Lower leg skin (tissue), 4 donors: ENCODE measurements around the gene PARD6B. TPM values are rescaled to one million over a fixed set of nuclear protein-coding genes. Genes with fewer than 3 reads are reported as not detected.

Experiments used
- DNase-seq, 2 donors: peaks; one replicate each; pipeline ENCODE4 v3.0.0-alpha.2; 2019; ENCODE audit warnings: low spot score in 2 of 2
- H3K4me3 ChIP-seq: fragments of 200-600 bp; sonication (generic); 2 replicates; pipeline ENCODE4 v1.5.1; 2017; ENCODE audit warnings: mild to moderate bottlenecking, low read depth; ENCODE audit not compliant: poor library complexity, severe bottlenecking
- POLR2A ChIP-seq, 2 donors: fragments of 450-650 bp; IDR thresholded peaks; one replicate each; pipeline ENCODE4 v1.6.1; 2016 to 2017; ENCODE audit warnings: antibody characterized with exemption in 2 of 2, mild to moderate bottlenecking in 1 of 2, moderate library complexity in 1 of 2
- WGBS, 2 donors: methylation state at CpG; one replicate each; pipeline ENCODE4 v1.1.5; 2018; 5-methylcytosine and 5-hydroxymethylcytosine counted together
- intact Hi-C: fragments of 100-400 bp; cut with DNase I; formaldehyde crosslinking; loops from one replicate; pipeline ENCODE4 v1.15.0; 2023; ENCODE audit warnings: low total_unique reads
- total RNA-seq, 4 donors: library from RNA; depleted of rRNA; stranded (reverse); fragments of >200 nt; gene quantifications; one replicate each; pipeline ENCODE4 v1.1.0, GENCODE V29; 2016
- TF ChIP-seq, protein P1 (sequence below), 3 donors: fragments of 450-650 bp; IDR thresholded peaks; one replicate each; pipeline ENCODE4 v1.5.1; 2016; ENCODE audit warnings: antibody characterized with exemption in 3 of 3, mild to moderate bottlenecking in 3 of 3, moderate library complexity in 2 of 3

The PARD6B gene
- total RNA-seq, 4 donors from 2014 or later: 10.5 to 11.8 (median 10.9) TPM

DNA sequence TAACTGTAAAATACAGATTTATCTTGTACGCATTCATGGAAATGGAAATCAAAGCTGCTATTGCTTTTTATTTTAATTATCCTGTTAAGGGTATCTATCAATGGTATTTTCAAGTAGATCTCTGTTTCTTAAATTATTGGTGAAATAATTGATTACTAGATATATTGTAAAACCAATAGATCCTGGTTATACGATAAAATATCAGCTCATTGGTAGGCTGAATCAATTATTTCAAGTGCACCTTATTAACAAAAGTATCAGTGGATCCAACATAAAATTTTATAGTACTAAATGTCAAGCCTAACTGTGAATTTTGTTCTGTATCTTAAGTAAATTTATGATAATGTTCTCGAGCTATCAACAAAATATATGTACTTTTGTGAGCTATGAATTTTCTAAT lies 21.8 kb downstream of the PARD6B start:
- intact Hi-C loops: no loop called here
- DNase-seq: no peak
- TF ChIP-seq, protein P1, sequence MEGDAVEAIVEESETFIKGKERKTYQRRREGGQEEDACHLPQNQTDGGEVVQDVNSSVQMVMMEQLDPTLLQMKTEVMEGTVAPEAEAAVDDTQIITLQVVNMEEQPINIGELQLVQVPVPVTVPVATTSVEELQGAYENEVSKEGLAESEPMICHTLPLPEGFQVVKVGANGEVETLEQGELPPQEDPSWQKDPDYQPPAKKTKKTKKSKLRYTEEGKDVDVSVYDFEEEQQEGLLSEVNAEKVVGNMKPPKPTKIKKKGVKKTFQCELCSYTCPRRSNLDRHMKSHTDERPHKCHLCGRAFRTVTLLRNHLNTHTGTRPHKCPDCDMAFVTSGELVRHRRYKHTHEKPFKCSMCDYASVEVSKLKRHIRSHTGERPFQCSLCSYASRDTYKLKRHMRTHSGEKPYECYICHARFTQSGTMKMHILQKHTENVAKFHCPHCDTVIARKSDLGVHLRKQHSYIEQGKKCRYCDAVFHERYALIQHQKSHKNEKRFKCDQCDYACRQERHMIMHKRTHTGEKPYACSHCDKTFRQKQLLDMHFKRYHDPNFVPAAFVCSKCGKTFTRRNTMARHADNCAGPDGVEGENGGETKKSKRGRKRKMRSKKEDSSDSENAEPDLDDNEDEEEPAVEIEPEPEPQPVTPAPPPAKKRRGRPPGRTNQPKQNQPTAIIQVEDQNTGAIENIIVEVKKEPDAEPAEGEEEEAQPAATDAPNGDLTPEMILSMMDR (IDR thresholded peaks at IDR 0.05): no peak
- TF ChIP-seq POLR2A (IDR thresholded peaks at IDR 0.05): no peak

DNA sequence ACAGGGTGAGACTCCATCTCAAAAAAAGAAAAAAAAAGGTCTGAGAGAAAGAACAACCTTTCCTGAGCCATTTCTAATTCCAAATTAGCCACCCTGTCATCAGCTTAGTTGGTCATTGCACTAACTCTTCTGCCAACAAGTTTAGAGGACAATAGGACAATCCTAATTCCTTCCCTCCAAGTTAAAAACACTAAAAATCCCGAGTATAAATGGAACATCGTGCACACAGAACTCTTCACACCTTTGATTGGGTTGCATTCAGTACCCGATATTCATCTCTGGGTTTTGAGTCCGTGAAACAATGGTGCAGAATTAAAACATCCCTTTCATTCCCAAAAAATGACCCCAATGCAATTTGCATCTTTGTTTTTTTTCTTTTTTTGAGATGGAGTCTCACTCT lies 23.0 kb downstream of the PARD6B start:
- whole genome bisulfite sequencing, 2 donors: 89 to 92% methylated on average over 4 of the region's 4 CpGs
- intact Hi-C loops: no loop called here
- no peak overlapping the region for H3K4me3 ChIP-seq
- DNase-seq: no peak
- TF ChIP-seq POLR2A (IDR thresholded peaks at IDR 0.05): no peak
- TF ChIP-seq, protein P1 (IDR thresholded peaks at IDR 0.05): no peak

More for the DNA sequence above, 21.8 kb downstream of the PARD6B start:
- 96 to 97% methylated on average over 3 of the region's 3 CpGs for WGBS, 2 donors
- no peak overlapping the region for H3K4me3 ChIP-seq

DNA sequence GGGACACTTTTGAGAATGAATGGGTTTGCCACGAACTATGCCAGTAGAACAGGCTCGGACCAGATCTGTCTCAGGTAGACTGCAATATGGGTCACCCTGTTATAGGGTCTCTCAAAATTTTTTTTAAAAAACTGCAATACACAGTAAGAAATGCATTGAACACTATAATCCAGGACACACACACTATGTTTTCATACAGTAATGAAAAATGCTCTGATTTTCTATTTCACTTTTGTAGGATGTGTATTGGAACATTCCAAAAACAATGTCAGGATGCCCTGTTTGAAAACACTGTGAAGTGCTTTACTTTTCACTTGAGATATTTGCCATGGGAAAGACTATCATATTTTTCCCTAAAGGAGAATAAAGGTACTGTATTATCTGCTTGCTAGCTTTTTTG lies 25.1 kb downstream of the PARD6B start:
- H3K4me3 ChIP-seq: no peak overlapping the region
- WGBS, 2 donors: 80 to 84% methylated on average over 2 of the region's 2 CpGs
- intact Hi-C loops: no loop called here
- DNase-seq: no peak
- TF ChIP-seq, protein P1 (IDR thresholded peaks at IDR 0.05): no peak
- no peak for TF ChIP-seq POLR2A (IDR thresholded peaks at IDR 0.05)

DNA sequence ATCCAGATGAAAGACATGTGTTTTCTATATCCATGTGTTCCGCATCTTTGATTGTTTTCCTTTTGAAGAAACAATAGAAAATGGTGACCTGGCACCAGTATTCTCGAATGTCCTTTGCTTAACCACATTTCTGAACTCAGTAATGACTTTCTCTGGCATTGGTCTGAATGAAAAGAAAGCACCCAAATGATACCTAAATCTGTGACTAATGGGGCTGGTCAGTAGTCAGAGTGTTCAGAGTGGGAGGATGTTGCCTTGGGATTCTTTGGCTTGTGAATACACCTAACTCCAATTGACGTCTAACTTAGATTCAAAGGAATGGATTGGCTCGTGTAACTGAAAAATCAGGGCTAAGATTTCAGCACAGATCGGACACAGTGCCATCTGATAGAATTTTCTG lies 27.1 kb downstream of the PARD6B start:
- TF ChIP-seq, protein P1 (IDR thresholded peaks at IDR 0.05): no peak
- TF ChIP-seq POLR2A (IDR thresholded peaks at IDR 0.05): no peak
- intact Hi-C loops: no loop called here
- 76 to 81% methylated on average over 5 of the region's 5 CpGs for WGBS, 2 donors
- DNase-seq: no peak
- H3K4me3 ChIP-seq: no peak overlapping the region

DNA sequence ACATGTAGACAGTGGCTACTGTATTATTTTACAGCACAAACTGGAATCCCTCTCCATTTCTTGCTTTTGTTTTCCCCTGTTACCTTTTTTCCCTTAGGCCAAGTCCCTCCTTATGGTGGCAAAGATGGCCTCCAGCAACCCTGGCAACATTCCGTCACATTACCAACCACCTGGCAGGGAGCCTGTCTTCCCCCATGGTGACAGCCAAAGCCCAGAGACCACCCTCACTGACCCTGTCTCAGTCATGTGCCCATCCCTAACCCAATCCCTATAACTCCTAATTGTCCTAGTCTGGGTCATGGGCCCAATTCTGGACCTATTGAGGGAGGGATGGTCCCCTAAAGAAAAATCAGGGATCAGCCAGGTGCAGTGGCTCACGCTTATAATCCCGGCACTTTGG lies 27.6 kb downstream of the PARD6B start:
- peak; percentile 8 to 64 for DNase-seq
- TF ChIP-seq, protein P1 (IDR thresholded peaks at IDR 0.05): no peak
- TF ChIP-seq POLR2A (IDR thresholded peaks at IDR 0.05): no peak

DNA sequence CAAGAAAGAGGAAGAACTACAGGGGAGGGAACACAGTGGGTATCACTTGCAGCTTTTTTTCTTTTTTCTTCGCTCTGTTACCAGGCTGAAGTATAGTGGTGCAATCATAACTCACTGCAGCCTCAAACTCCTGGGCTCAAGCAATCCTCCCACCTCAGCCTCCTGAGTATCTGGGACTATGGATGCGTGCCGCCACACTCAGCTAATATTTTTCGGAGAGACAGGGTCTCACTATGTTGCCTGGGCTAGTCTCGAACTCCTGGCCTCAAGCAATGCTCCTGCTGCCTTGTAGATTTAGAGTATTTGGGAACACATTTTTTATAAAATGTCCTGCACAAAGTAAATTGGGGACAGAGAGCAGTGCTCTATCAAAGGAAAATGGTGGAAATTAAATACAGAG lies 28.3 kb downstream of the PARD6B start:
- intact Hi-C loops: no loop called here
- 84 to 90% methylated on average over 5 of the region's 5 CpGs for WGBS, 2 donors
- H3K4me3 ChIP-seq: no peak overlapping the region
- DNase-seq: peak in 1 of 2 donors; percentile 6
- TF ChIP-seq POLR2A (IDR thresholded peaks at IDR 0.05): no peak
- TF ChIP-seq, protein P1 (IDR thresholded peaks at IDR 0.05): no peak

More for the DNA sequence above, 27.6 kb downstream of the PARD6B start:
- H3K4me3 ChIP-seq: no peak overlapping the region
- intact Hi-C loops: no loop called here
- 87 to 88% methylated on average over 3 of the region's 3 CpGs for WGBS, 2 donors
